AG09309 (cell line): ENCODE measurements around the gene PSEN2.

ENCODE experiments used
- DNase-seq: peaks from one replicate; pipeline ENCODE4 v3.0.0-alpha.2; 2010; ENCODE audit warnings: low read depth
- H3K4me3 ChIP-seq: 2 replicates; pipeline ENCODE4 v1.5.1; 2011; ENCODE audit warnings: mild to moderate bottlenecking, low read depth, low read length, moderate library complexity; ENCODE audit not compliant: control insufficient read depth
- CTCF ChIP-seq: IDR thresholded peaks from 2 replicates; pipeline ENCODE4 v1.5.1; 2011; ENCODE audit warnings: mild to moderate bottlenecking, low read depth, low read length, inconsistent platforms; ENCODE audit not compliant: insufficient read depth, control insufficient read depth; ENCODE audit errors: missing control alignments

The PSEN2 gene

GRCh38 chr1:226901421-226901820, 31.0 kb downstream of the PSEN2 start:
- no peak for TF ChIP-seq CTCF

GRCh38 chr1:226902601-226903000, 32.2 kb downstream of the PSEN2 start:
- no peak overlapping the region for H3K4me3 ChIP-seq
- no peak for DNase-seq
- no peak for TF ChIP-seq CTCF

More at GRCh38 chr1:226901421-226901820, 31.0 kb downstream of the PSEN2 start:
- DNase-seq, result no peak
- H3K4me3 ChIP-seq, result no peak overlapping the region

- DNase-seq, result no peak
- TF ChIP-seq CTCF, result no peak
- no peak overlapping the region for H3K4me3 ChIP-seq
These were observed 33.7 kb downstream of the PSEN2 start for GRCh38 chr1:226903819-226904716.

GRCh38 chr1:226904772-226905171, 34.4 kb downstream of the PSEN2 start:
- no peak for DNase-seq
- no peak overlapping the region for H3K4me3 ChIP-seq
- TF ChIP-seq CTCF, result no peak

- no peak overlapping the region for H3K4me3 ChIP-seq
- DNase-seq, result no peak
- no peak for TF ChIP-seq CTCF
These were observed 38.0 kb downstream of the PSEN2 start for GRCh38 chr1:226908419-226908818.

GRCh38 chr1:226908913-226909312, 38.5 kb downstream of the PSEN2 start:
- no peak overlapping the region for H3K4me3 ChIP-seq
- no peak for TF ChIP-seq CTCF

More at GRCh38 chr1:226908913-226909312, 38.5 kb downstream of the PSEN2 start:
- no peak for DNase-seq
